Bronchial smooth muscle cell (primary cell): Measurements from ENCODE around the gene C17orf107. TPM values are rescaled to one million over a fixed set of nuclear protein-coding genes. Genes with fewer than 3 reads are reported as not detected.

ENCODE experiments used
- total RNA-seq: library from RNA; depleted of rRNA; stranded (reverse); fragments of >200 nt; gene quantifications from 2 replicates; pipeline ENCODE4 v1.2.1, GENCODE V29; 2014

Gene C17orf107
- total RNA-seq = 3.2 and 3.5 TPM in 2 replicates

GRCh38 chr17:4899341-4900230, at the start of gene C17orf107:
TSS of gene C17orf107 (plus strand) at chr17:4899536. CDS start at chr17:4899763, 227 bp downstream.

DNA sequence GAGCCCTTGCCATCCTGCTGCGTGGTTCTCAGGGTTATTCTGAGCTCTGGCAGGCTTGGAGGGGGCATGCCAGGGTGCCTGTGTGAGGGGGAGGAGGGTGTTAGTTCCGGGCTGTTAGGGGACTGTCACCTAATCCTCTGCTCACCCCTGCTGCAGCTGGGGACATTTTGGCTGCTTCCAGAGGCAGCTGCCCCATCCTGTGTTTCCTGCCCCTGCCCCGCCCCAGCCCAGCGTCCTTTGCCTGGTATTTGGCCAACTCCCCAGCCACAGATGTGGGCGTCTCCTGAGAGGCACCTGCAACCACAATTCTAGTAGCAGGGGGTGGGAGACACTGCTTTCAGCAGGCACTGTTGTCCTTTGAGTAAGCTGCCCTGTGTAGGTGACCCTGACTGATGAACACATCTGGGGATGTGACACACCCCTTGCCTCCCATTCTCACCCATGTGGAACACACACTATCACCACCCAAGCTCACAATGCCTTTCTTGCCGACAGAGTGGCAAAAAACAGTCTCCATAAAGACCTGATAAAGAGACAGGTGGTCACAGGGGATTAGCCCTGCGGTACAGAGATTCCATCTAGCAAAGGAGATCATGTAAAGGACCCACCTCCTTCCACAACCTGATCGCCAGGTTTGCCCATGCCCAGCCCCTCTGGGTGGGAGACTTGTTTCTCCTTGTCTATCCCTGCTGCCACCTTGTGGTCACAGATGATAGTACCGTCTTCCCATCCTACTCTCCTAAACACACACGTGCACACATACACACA, 3.9 kb downstream of the C17orf107 start, which contains the start of gene CHRNE:
TSS of gene CHRNE (minus strand) at position 48 of the 768 bp plus-strand sequence. CDS start at position 13, 35 bp downstream.

DNA sequence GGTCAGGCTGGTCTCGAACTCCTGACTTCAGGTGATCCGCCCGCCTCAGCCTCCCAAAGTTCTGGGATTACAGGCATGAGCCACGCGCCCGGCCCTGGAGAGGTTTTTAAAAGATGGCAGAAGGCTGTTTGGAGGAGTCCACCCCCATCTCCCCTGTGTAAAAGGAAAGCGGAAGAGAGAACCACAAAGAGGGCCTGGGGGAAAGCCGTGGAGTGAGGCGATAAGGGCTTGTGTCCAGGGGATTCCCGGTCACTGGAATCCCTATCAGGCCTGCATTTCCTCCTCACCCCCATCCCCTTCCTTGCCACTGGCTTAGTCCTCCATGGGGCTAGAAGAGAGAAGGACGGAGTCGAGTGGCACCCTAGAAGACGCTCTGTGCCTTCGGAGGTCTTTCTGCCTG, 32.6 kb downstream of the C17orf107 start, which contains the start of gene GP1BA:
TSS of gene GP1BA (plus strand) at position 315 of the 400 bp plus-strand sequence. CDS start 328 bp downstream, outside the sequence.

GRCh38 chr17:4939796-4940554, 40.6 kb downstream of the C17orf107 start, which contains the start of the genes RNF167 and SLC25A11:
TSS of gene RNF167 (plus strand) at chr17:4940268. CDS start at chr17:4940910, 642 bp downstream.
TSS of gene SLC25A11 (minus strand) at chr17:4940046. CDS start at chr17:4939910, 136 bp downstream.

DNA sequence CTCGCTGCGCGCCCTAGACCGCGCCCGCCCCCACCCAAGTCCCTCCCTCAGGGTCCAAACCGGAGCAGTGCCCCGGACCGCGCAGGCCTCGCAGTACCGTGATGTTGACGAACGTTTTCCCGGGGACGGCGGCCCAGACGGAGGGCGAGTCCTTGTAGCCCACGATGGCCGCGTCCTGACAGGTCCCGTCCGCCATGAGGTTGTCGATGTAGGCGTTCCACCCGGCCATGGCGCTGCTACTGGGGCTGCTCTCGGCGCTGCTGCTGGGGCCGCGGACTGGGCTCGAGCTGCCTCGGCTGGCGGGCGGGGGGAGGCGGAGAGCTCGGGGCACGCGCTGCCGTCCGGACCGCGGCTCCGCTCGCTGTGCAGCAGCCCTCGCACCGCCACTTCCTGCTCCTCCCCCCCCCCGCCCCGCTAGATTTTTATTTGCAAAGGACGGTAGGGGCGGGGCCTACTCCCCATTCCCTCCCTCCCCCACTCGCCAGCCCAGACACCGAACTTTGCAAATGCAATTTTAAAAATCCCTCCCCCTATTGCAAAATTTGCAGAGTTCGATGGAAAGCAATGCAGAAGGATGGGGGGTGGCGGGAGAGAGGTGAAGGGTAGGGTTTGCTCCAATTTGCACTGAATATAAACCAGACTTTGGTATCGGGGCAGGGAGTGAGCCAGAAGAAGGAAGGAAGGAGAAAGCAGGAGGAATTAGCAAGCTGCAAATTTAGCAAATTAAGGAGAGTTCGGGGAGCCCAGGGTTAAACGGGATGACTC, 49.0 kb downstream of the C17orf107 start, which contains the start of gene PFN1:
TSS of gene PFN1 (minus strand) at position 365 of the 765 bp plus-strand sequence. CDS start at position 229, 136 bp downstream.

DNA sequence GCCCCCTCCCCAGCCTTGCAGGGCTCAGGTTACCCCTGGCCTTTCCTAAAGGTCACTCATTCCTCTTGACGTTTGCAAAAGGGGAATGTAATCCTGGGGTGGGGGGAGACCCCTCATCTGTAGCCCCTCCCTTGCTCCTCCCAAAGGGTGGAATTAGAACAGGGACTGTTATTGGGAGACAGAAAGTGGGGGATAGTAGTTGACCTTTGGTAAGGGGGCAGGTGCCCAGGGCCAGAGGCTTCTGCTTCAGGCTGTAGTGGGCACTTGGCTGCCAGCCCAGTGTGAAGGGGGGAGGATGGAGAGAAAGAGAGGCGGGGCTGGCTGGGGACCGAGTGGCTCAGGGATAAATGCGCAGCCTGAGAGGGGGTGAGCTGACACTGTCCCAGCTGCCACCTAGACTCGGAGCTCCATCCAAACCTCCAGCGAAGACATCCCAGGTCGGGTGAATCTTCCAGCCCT, 51.4 kb downstream of the C17orf107 start, which contains the start of gene ENO3:
TSS of gene ENO3 (plus strand) at position 374 of the 459 bp plus-strand sequence. CDS start 711 bp downstream, outside the sequence.

Other genes with a start within 250 kb of the C17orf107 start
- gene PELP1, start 195.4 kb upstream of the C17orf107 start, total RNA-seq = 11.3 and 13.7 TPM in 2 replicates
- gene ARRB2, start 188.9 kb upstream of the C17orf107 start, total RNA-seq = 2.4 and 2.5 TPM in 2 replicates
- gene MED11, start 168.1 kb upstream of the C17orf107 start, total RNA-seq = 11.3 and 18.5 TPM in 2 replicates
- gene ZMYND15, start 159.7 kb upstream of the C17orf107 start, total RNA-seq = 0.09 TPM in 1 of 2 replicates, not detected in the other
- 0.63 and 1.6 TPM in 2 replicates for gene CXCL16, start 159.6 kb upstream of the C17orf107 start, total RNA-seq
- gene TM4SF5, start 127.7 kb upstream of the C17orf107 start, total RNA-seq = not detected in 2 replicates
- 1.1 and 1.2 TPM in 2 replicates for gene VMO1, start 113.2 kb upstream of the C17orf107 start, total RNA-seq
- not detected in 2 replicates for gene GLTPD2, start 110.6 kb upstream of the C17orf107 start, total RNA-seq
- gene PSMB6, start 103.4 kb upstream of the C17orf107 start, total RNA-seq = 134 and 196 TPM in 2 replicates
- gene PLD2, start 92.4 kb upstream of the C17orf107 start, total RNA-seq = 19.9 and 20.4 TPM in 2 replicates
- gene MINK1, start 66.2 kb upstream of the C17orf107 start, total RNA-seq = 25.7 and 31.9 TPM in 2 replicates
- 0.47 and 1.2 TPM in 2 replicates for gene CHRNE, start 3.6 kb downstream of the C17orf107 start, total RNA-seq
- gene GP1BA, start 32.7 kb downstream of the C17orf107 start, total RNA-seq = not detected in 2 replicates
- 46.7 and 67.4 TPM in 2 replicates for gene SLC25A11, start 40.5 kb downstream of the C17orf107 start, total RNA-seq
- 13.3 and 16.9 TPM in 2 replicates for gene RNF167, start 40.7 kb downstream of the C17orf107 start, total RNA-seq
- 419 and 524 TPM in 2 replicates for gene PFN1, start 49.0 kb downstream of the C17orf107 start, total RNA-seq
- gene ENO3, start 51.6 kb downstream of the C17orf107 start, total RNA-seq = 2.2 TPM in 2 replicates
- 51.7 and 58.0 TPM in 2 replicates for gene SPAG7, start 68.3 kb downstream of the C17orf107 start, total RNA-seq
- 4.5 and 5.4 TPM in 2 replicates for gene CAMTA2, start 88.1 kb downstream of the C17orf107 start, total RNA-seq
- 0.09 and 0.32 TPM in 2 replicates for gene INCA1, start 98.0 kb downstream of the C17orf107 start, total RNA-seq
- gene KIF1C, start 98.4 kb downstream of the C17orf107 start, total RNA-seq = 70.3 and 76.3 TPM in 2 replicates
- 0.32 TPM in 1 of 2 replicates, not detected in the other for gene SLC52A1, start 135.9 kb downstream of the C17orf107 start, total RNA-seq
- 0.69 and 1.3 TPM in 2 replicates for gene ZFP3, start 178.9 kb downstream of the C17orf107 start, total RNA-seq
- gene ZNF232, start 212.3 kb downstream of the C17orf107 start, total RNA-seq = 6.3 and 7.7 TPM in 2 replicates
- gene USP6, start 216.5 kb downstream of the C17orf107 start, total RNA-seq = under 0.01 TPM in 1 of 2 replicates, not detected in the other